Occipital lobe (tissue), 2 donors: ENCODE results near the gene MND1. TPM values are rescaled to one million over a fixed set of nuclear protein-coding genes. Genes with fewer than 3 reads are reported as not detected.

Experiments
- DNase-seq: peaks from one replicate; lab custom pipeline; 2025; lab: John Stamatoyannopoulos, UW
- total RNA-seq: library from RNA; depleted of rRNA; stranded (reverse); fragments of >200 nt; gene quantifications from one replicate; pipeline ENCODE4 v1.2.3, GENCODE V29; 2014

Gene MND1
- 5.1 TPM for total RNA-seq

- peak; percentile 60 for DNase-seq
These were observed at the start of gene MND1 for GRCh38 chr4:153344131-153345011. TSS of gene MND1 (plus strand) at chr4:153344688. CDS start at chr4:153344738, 50 bp downstream.

- DNase-seq: no peak
These were observed 49.2 kb upstream of the MND1 start for GRCh38 chr4:153295131-153295755.

- no peak for DNase-seq
These were observed 48.3 kb upstream of the MND1 start for GRCh38 chr4:153296040-153296823.

GRCh38 chr4:153297116-153297515 is 47.4 kb upstream of the MND1 start:
- DNase-seq: no peak

- no peak for DNase-seq
These were observed 33.7 kb upstream of the MND1 start for GRCh38 chr4:153310793-153311192.

- DNase-seq: no peak
These were observed 29.6 kb upstream of the MND1 start for GRCh38 chr4:153314915-153315314.

GRCh38 chr4:153318696-153319320 is 25.7 kb upstream of the MND1 start:
- DNase-seq: no peak

- no peak for DNase-seq
These were observed 21.7 kb upstream of the MND1 start for GRCh38 chr4:153322791-153323190.

GRCh38 chr4:153324046-153324445 is 20.4 kb upstream of the MND1 start:
- DNase-seq: no peak

GRCh38 chr4:153325558-153325957 is 18.9 kb upstream of the MND1 start:
- no peak for DNase-seq

GRCh38 chr4:153326513-153326912 is 18.0 kb upstream of the MND1 start:
- DNase-seq: no peak

GRCh38 chr4:153327247-153327646 is 17.2 kb upstream of the MND1 start:
- no peak for DNase-seq

GRCh38 chr4:153332936-153333335 is 11.6 kb upstream of the MND1 start:
- DNase-seq: no peak

- DNase-seq: no peak
These were observed 10.6 kb upstream of the MND1 start for GRCh38 chr4:153333874-153334273.

GRCh38 chr4:153335665-153336064 is 8.8 kb upstream of the MND1 start:
- DNase-seq: no peak

GRCh38 chr4:153337686-153338085 is 6.8 kb upstream of the MND1 start:
- DNase-seq: no peak

GRCh38 chr4:153341575-153342090 is 2.9 kb upstream of the MND1 start:
- DNase-seq: no peak

GRCh38 chr4:153342751-153343552 is 1.5 kb upstream of the MND1 start:
- no peak for DNase-seq

GRCh38 chr4:153345012-153345981 is 809 bp downstream of the MND1 start:
- DNase-seq: no peak
